HCT116 (cell line): ENCODE data around the gene SH3PXD2A. TPM values are rescaled to one million over a fixed set of nuclear protein-coding genes. Genes with fewer than 3 reads are reported as not detected.

Source experiments
- ATAC-seq: fragments of 200-7000 bp; cut with Tn5 transposase; 2 replicates; pipeline ENCODE4 v1.9.1; 2020; ENCODE audit warnings: mild to moderate bottlenecking, moderate library complexity
- BruUV-seq: library from RNA; stranded (reverse); fragments of 400-500 nt; replicated peaks from 2 replicates; lab custom pipeline; 2021; lab: Mats Ljungman, UMichigan
- CTCF ChIA-PET: fragments of 300-600 bp; sonication (Branson Sonifier 250); formaldehyde crosslinking; loops from one replicate; lab custom pipeline; 2021; ENCODE audit warnings: antibody characterized with exemption; lab: Charles Lee
- POLR2A ChIA-PET: fragments of 300-600, 350-600 bp; sonication (Branson Sonifier 250); formaldehyde crosslinking; loops from one replicate; lab custom pipeline; 2021; ENCODE audit warnings: antibody characterized with exemption; lab: Charles Lee
- RAD21 ChIA-PET, 2 experiments: fragments of 300-600 bp; sonication (Branson Sonifier 250); formaldehyde crosslinking; loops; one replicate each; lab custom pipeline; 2023; ENCODE audit warnings: low total read pairs in 2 of 2; ENCODE audit not compliant: uncharacterized antibody in 2 of 2, unreplicated experiment in 2 of 2, low non-redundant PET in 1 of 2; lab: Charles Lee
- DNase-seq: peaks from one replicate; pipeline ENCODE4 v3.0.0-alpha.2; 2010; ENCODE audit warnings: low read depth, low spot score
- H2AFZ ChIP-seq: fragments of 200-600 bp; shearing (Covaris generic), sonication (generic); 2 replicates; pipeline ENCODE4 v1.6.1; 2017; ENCODE audit warnings: low read depth, mixed run types, mixed read lengths, antibody characterized with exemption, low read length; ENCODE audit not compliant: poor library complexity, severe bottlenecking
- H3K27ac ChIP-seq: 2 replicates; pipeline ENCODE4 v1.5.1; 2012; ENCODE audit warnings: low read depth, low read length
- H3K27me3 ChIP-seq: fragments of 200-600 bp; sonication (generic); 2 replicates; pipeline ENCODE4 v1.6.1; 2016; ENCODE audit warnings: mixed run types, low read length, mixed read lengths; ENCODE audit not compliant: insufficient read depth
- H3K36me3 ChIP-seq, 2 experiments: fragments of 200-500 bp in 1 of 2; fragments of 200-600 bp in 1 of 2; sonication (Bioruptor generic) in 1 of 2; sonication (generic) in 1 of 2; 2 replicates each; pipeline versions ENCODE4 v1.5.1 to v1.6.1; 2014 to 2016; ENCODE audit warnings: low read length in 2 of 2, inconsistent platforms in 1 of 2, mixed read lengths in 1 of 2, mixed run types in 1 of 2; ENCODE audit not compliant: insufficient read depth in 2 of 2, control insufficient read depth in 1 of 2
- H3K4me1 ChIP-seq, 2 experiments: fragments of 200-600 bp in 1 of 2; sonication (generic) in 1 of 2; 2 replicates each; pipeline versions ENCODE4 v1.5.1 to v1.6.1; 2012 to 2017; ENCODE audit warnings: low read length in 2 of 2, inconsistent platforms in 1 of 2, mild to moderate bottlenecking in 1 of 2, mixed read lengths in 1 of 2, mixed run types in 1 of 2, moderate library complexity in 1 of 2; ENCODE audit not compliant: insufficient read depth in 2 of 2, control insufficient read depth in 1 of 2
- H3K4me2 ChIP-seq: fragments of 200-600 bp; sonication (generic); 2 replicates; pipeline ENCODE4 v1.6.1; 2017; ENCODE audit warnings: mixed run types, low read length, mixed read lengths
- H3K4me3 ChIP-seq, 2 experiments: fragments of 200-600 bp in 1 of 2; sonication (generic) in 1 of 2; replicated peaks in 1 of 2; 2 replicates each; pipeline ENCODE4 v1.5.1; 2011 to 2016; ENCODE audit warnings: low read length in 2 of 2, control low read depth in 1 of 2, low read depth in 1 of 2, mild to moderate bottlenecking in 1 of 2, mixed read lengths in 1 of 2, mixed run types in 1 of 2
- H3K79me2 ChIP-seq: fragments of 200-600 bp; sonication (generic); 2 replicates; pipeline ENCODE4 v1.6.1; 2017; ENCODE audit warnings: mild to moderate bottlenecking, mixed run types, low read length, moderate library complexity, mixed read lengths; ENCODE audit not compliant: insufficient read depth
- H3K9ac ChIP-seq: fragments of 200-600 bp; sonication (generic); 2 replicates; pipeline ENCODE4 v1.6.1; 2016; ENCODE audit warnings: low read length, mixed read lengths
- H3K9me2 ChIP-seq: fragments of 200-600 bp; sonication (generic), shearing (Covaris generic); 2 replicates; pipeline ENCODE4 v1.6.1; 2017; ENCODE audit warnings: mixed run types, mild to moderate bottlenecking, moderate library complexity; ENCODE audit not compliant: insufficient read depth
- H3K9me3 ChIP-seq, 2 experiments: fragments of 200-500 bp in 1 of 2; fragments of 200-600 bp in 1 of 2; sonication (Bioruptor generic) in 1 of 2; sonication (generic) in 1 of 2; 2 replicates each; pipeline ENCODE4 v1.6.1; 2014 to 2017; ENCODE audit warnings: low read length in 2 of 2, mixed read lengths in 2 of 2, inconsistent platforms in 1 of 2, low read depth in 1 of 2, mild to moderate bottlenecking in 1 of 2, mixed run types in 1 of 2, moderate library complexity in 1 of 2; ENCODE audit not compliant: control insufficient read depth in 1 of 2, insufficient read depth in 1 of 2
- H4K20me1 ChIP-seq: fragments of 200-600 bp; sonication (generic), shearing (Covaris generic); 2 replicates; pipeline ENCODE4 v1.6.1; 2017; ENCODE audit warnings: mixed run types, mild to moderate bottlenecking, moderate library complexity; ENCODE audit not compliant: insufficient read depth
- EZH2 ChIP-seq: fragments of 200-600 bp; sonication (generic); IDR thresholded peaks from 2 replicates; pipeline ENCODE4 v1.6.1; 2017; ENCODE audit warnings: antibody characterized with exemption, mixed run types
- JUND ChIP-seq: IDR thresholded peaks from 2 replicates; pipeline ENCODE4 v1.6.1; 2012
- POLR2A ChIP-seq: IDR thresholded peaks from 2 replicates; pipeline ENCODE4 v1.7.0; 2011; ENCODE audit warnings: borderline replicate concordance; ENCODE audit not compliant: insufficient read depth, insufficient read length; ENCODE audit errors: extremely low read depth
- POLR2AphosphoS5 ChIP-seq: IDR thresholded peaks from 2 replicates; pipeline ENCODE4 v1.6.1; 2011; ENCODE audit warnings: mild to moderate bottlenecking, low read depth, low read length, moderate library complexity
- intact Hi-C: fragments of 100-400 bp; cut with micrococcal nuclease; formaldehyde crosslinking; loops from 2 replicates; pipeline ENCODE4 v1.10.0; 2022
- total RNA-seq: library from RNA; stranded (reverse); gene quantifications from one replicate; pipeline ENCODE4 v1.2.1, GENCODE V29; 2021; ENCODE audit not compliant: unreplicated experiment
- TF ChIP-seq, protein P1 (sequence below): IDR thresholded peaks from 2 replicates; pipeline ENCODE4 v1.6.1; 2011; ENCODE audit warnings: mild to moderate bottlenecking, low read length, moderate library complexity; ENCODE audit not compliant: insufficient replicate concordance; ENCODE audit errors: extremely low read depth

Gene SH3PXD2A
- total RNA-seq, 1 experiment from 2014 or later: 8.7 TPM

DNA sequence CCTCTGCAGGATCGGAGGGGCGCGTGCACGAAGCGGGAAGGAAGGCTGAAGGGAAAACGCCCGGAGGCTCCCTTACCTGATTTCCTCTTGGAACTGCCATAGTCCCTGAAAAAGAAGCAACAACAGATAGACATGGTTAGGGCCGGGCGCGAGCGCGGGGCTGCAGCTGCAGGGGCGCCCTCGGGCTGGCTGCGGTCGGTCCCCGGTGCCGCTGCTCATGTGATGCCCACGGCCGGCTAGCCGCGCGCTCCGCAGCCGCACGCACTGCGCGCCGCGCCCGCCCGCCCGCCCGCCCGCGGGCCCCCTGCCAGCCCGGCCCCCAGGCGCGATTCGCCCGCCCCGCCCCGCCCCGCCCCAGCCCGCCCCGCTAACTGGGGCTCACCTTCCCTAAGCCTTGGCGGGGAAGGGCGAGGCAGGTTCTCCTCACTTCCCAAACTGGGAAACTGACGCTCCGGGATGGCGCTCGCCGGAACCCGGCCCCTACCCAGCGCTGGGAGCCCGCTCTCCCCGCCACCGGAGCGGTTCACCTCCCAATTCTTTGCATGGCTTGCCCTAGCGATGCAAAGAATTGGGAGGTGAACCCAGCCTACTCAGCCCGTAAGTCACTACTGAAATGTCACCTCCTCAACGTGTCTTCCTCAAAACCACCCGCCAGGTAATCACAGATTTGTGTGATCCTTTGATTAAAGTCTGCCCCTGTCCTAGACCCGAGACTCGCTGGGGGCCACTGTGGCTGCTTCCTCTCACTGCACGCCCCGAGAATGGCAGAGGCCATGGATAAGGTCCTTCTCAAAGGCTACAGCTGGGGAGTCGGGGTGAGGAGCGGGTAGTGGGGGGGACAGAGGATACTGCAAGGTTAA is 162.2 kb downstream of the SH3PXD2A start:
- peak overlapping the region; percentile 17 for H2AFZ ChIP-seq
- intact Hi-C loops: no loop called here
- H3K27me3 ChIP-seq: no peaks in the 10 kb centered on the region; the same call in 1 of the 2 replicates
- peak overlapping the region; percentile 51 for H3K9ac ChIP-seq
- peak; percentile 51 for ATAC-seq
- H3K79me2 ChIP-seq: no peaks in the 10 kb centered on the region
- ChIA-PET POLR2A (no interaction called here), RAD21 (interaction anchor here in 1 of 2 experiments (0.5 kb wide), 1 partner anchor 563 kb away, joined by 3 read pairs; no protein-coding TSS in a partner anchor), CTCF (no interaction called here)
- no peak for DNase-seq
- H3K4me1 ChIP-seq: peaks cover 48 to 62% of the 10 kb centered on the region in 2 experiments
- H3K4me2 ChIP-seq: peak overlapping the region; percentile 95
- peak overlapping the region; percentile 59 to 67 for H3K4me3 ChIP-seq
- no peaks in the 10 kb centered on the region for H3K9me2 ChIP-seq
- H4K20me1 ChIP-seq: no peaks in the 10 kb centered on the region
- no TSS peak for BruUV-seq
- no peak overlapping the region for H3K27ac ChIP-seq
- TF ChIP-seq, protein P1, sequence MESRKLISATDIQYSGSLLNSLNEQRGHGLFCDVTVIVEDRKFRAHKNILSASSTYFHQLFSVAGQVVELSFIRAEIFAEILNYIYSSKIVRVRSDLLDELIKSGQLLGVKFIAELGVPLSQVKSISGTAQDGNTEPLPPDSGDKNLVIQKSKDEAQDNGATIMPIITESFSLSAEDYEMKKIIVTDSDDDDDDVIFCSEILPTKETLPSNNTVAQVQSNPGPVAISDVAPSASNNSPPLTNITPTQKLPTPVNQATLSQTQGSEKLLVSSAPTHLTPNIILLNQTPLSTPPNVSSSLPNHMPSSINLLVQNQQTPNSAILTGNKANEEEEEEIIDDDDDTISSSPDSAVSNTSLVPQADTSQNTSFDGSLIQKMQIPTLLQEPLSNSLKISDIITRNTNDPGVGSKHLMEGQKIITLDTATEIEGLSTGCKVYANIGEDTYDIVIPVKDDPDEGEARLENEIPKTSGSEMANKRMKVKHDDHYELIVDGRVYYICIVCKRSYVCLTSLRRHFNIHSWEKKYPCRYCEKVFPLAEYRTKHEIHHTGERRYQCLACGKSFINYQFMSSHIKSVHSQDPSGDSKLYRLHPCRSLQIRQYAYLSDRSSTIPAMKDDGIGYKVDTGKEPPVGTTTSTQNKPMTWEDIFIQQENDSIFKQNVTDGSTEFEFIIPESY: no peak
- TF ChIP-seq JUND (no peak), POLR2AphosphoS5 (peak; percentile 44), POLR2A (no peak), EZH2 (no peak)
- H3K36me3 ChIP-seq: no peaks in the 10 kb centered on the region
- H3K9me3 ChIP-seq: no peaks in the 10 kb centered on the region
